HG02938 (cell line): ENCODE results near the gene PPP1R14D.

Experiments
- ATAC-seq: cut with Tn5 transposase; IDR thresholded peaks from one replicate; pipeline ENCODE4 v1.9.1; 2021; ENCODE audit warnings: mild to moderate bottlenecking, moderate library complexity; ENCODE audit not compliant: unreplicated experiment

Gene PPP1R14D

GRCh38 chr15:40853241-40853890 is 24.9 kb upstream of the PPP1R14D start:
- ATAC-seq: no peak

GRCh38 chr15:40852529-40852928 is 24.0 kb upstream of the PPP1R14D start:
- ATAC-seq: no peak

- no peak for ATAC-seq
Observed at GRCh38 chr15:40850576-40851112, 22.1 kb upstream of the PPP1R14D start.

- ATAC-seq: no peak
Observed at GRCh38 chr15:40847223-40847961, 18.9 kb upstream of the PPP1R14D start.

GRCh38 chr15:40846841-40847222 is 18.3 kb upstream of the PPP1R14D start:
- no peak for ATAC-seq

- ATAC-seq: no peak
Observed at GRCh38 chr15:40845511-40846284, 17.2 kb upstream of the PPP1R14D start.

- ATAC-seq: no peak
Observed at GRCh38 chr15:40845036-40845435, 16.5 kb upstream of the PPP1R14D start.

GRCh38 chr15:40844696-40845030 is 16.2 kb upstream of the PPP1R14D start:
- no peak for ATAC-seq

GRCh38 chr15:40843885-40844695 is 15.6 kb upstream of the PPP1R14D start, which contains the start of gene SPINT1:
Gene SPINT1 (plus strand): TSS chr15:40844048. CDS start chr15:40844555, 507 bp downstream.
- ATAC-seq: no peak

GRCh38 chr15:40843261-40843884 is 14.9 kb upstream of the PPP1R14D start:
- ATAC-seq: no peak

- ATAC-seq: no peak
Observed at GRCh38 chr15:40841741-40842140, 13.2 kb upstream of the PPP1R14D start.

GRCh38 chr15:40838756-40839155 is 10.2 kb upstream of the PPP1R14D start:
- ATAC-seq: no peak

- no peak for ATAC-seq
Observed at GRCh38 chr15:40836020-40836419, 7.5 kb upstream of the PPP1R14D start.

GRCh38 chr15:40832903-40833302 is 4.4 kb upstream of the PPP1R14D start:
- ATAC-seq: no peak

GRCh38 chr15:40831861-40832260 is 3.4 kb upstream of the PPP1R14D start:
- no peak for ATAC-seq

GRCh38 chr15:40830884-40831283 is 2.4 kb upstream of the PPP1R14D start:
- ATAC-seq: no peak

GRCh38 chr15:40829115-40829514 is 607 bp upstream of the PPP1R14D start:
- no peak for ATAC-seq

- ATAC-seq: no peak
Observed at GRCh38 chr15:40826423-40827075, 2.0 kb downstream of the PPP1R14D start.

GRCh38 chr15:40825661-40826422 is 2.7 kb downstream of the PPP1R14D start:
- no peak for ATAC-seq
